HG03108 (cell line): ENCODE data around the gene HCN3.
"Not testable (repeated sequence)": the region's sequence is repeated elsewhere in the genome, so short reads cannot be mapped to it uniquely, and the experiment has no call there.

ENCODE experiments used
- ATAC-seq: cut with Tn5 transposase; IDR thresholded peaks from one replicate; pipeline ENCODE4 v1.9.1; 2021; ENCODE audit warnings: moderate library complexity; ENCODE audit not compliant: unreplicated experiment

The HCN3 gene

DNA sequence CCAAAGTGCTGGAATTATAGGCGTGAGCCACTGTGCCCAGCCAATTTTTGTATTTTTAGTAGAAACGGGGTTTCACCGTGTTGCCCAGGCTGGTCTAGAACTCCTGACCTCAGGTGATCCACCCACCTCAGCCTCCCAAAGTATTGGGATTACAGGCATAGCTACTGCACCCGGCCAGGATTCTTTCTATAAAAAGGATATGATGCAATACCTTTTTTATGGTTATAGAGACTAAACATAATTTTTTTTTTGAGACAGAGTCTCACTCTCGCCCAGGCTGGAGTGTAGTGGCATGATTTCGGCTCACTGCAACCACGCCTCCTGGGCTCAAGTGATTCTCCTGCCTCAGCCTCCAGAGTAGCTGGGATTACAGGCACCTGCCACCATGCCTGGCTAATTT, 51.6 kb downstream of the HCN3 start:
- ATAC-seq, result not testable (repeated sequence)

DNA sequence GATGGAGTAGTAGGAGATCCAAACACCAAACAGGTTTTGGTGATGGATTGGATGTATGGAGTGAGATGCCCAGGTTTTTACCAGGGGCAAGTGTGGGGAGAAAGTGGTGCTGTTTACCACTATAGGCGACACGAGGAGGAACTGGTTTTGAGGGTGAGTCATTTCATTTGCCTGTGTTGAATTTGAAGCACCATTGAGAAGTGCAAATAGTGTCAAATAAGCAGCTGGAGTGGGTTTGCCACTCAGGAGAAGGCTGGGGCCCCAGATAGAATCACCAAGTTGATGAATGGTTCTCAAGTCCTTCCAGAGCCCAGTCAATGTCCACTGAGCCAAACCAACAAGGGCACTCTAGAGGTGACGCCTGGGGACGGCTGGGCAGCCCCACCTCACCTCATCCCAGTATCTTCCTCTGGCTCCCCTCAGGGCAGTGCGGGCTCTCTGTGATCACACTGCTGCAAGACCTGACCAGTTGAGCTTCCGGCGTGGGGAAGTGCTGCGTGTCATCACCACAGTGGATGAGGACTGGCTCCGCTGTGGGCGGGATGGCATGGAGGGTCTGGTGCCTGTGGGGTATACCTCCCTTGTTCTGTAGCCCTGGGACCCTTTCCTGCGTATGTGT, 52.8 kb downstream of the HCN3 start:
- no peak for ATAC-seq

- ATAC-seq, result no peak
Observed at GRCh38 chr1:155334962-155335361, 57.7 kb downstream of the HCN3 start.
